HuH-7.5 (cell line): ENCODE data around the gene FAS.
"Not testable (repeated sequence)": the region's sequence is repeated elsewhere in the genome, so short reads cannot be mapped to it uniquely, and the experiment has no call there.

ENCODE experiments used
- DNase-seq: peaks from one replicate; pipeline ENCODE4 v3.0.0; 2011; ENCODE audit warnings: low spot score

FAS gene

DNA sequence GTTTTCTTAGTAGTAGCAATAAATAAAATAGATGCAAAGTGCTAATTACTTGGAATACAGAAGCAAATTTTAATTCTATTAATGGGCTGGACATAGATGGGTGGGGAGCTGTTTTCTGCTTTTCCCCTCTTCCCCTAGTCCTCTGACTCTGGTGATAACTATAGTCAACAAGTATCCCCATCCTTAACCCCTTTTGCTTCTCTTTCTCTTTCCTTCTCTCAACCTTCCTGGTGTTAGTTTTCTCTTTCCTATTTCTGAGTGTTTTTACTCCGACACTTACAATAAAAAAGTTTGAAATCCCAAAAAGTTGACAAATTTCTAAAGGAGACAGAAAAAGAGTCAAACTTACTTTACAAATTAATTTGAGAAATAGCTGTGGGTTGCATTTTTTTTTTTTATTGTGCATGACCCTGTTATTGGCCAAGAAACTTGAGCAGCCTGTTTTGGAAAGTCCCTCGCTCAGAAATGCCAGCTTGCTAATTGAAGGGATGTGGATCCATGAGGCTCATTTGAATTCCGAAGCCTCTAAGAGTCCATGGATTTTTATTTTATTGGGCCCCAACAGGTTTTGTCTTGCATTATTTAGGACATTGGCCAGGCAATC lies 2.4 kb downstream of the FAS start:
- no peak for DNase-seq

GRCh38 chr10:88994019-88994418 lies 3.4 kb downstream of the FAS start:
- DNase-seq = no peak

DNA sequence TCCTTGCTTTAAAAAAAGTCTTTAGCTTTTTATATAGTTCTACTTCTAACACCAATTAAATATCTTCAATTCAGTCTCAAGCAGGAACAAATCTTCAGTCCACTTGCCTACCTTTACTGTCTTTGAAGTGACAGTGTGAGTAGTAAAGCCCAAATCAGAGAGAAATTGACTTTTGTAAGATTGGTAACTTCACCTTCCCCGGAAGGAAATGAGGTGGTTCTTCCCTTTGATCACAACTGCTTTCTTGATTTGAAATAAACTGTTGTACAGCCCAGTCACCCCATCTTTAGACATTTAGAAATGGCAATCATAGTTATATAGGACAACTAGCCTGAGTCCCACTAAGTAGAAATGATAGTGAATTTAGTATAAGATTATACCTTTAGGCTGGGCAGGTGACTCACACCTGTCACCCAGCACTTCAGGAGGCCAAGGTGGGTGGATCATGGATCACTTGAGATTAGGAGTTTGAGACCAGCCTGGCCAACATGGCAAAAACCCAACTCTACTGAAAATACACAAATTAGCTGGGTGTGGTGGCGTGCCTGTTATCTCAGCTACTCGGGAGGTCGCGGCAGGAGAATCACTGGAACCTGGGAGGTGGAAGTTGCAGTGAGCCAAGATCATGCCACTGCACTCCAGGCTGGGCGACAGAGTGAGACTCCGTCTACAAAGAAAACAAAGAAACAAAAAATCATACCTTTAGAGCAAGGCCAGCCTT lies 4.7 kb downstream of the FAS start:
- DNase-seq = no peak

- DNase-seq = no peak
Observed at GRCh38 chr10:88996927-88997326, 6.3 kb downstream of the FAS start.

DNA sequence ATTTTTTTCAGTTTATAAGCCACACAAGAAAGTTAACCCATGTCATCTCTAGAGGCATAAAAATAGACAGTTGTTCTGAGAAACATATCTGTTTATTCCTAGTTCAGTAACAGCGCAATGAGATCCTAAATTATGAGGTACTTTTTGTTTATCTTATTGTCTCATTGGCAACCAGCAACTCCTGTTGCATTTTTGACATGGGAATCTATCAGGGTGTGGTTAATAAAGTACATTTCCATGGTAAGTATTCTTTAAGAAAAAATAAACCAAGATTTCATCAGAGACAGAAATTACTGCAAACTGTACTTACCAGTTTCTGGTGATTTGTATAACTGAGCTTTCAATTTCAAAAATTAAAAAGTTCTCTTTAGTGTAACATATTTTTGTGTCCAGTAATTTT lies 9.0 kb downstream of the FAS start:
- no peak for DNase-seq

- no peak for DNase-seq
Observed at GRCh38 chr10:89001024-89001728, 10.6 kb downstream of the FAS start.

GRCh38 chr10:89001729-89002072 lies 11.1 kb downstream of the FAS start:
- no peak for DNase-seq

DNA sequence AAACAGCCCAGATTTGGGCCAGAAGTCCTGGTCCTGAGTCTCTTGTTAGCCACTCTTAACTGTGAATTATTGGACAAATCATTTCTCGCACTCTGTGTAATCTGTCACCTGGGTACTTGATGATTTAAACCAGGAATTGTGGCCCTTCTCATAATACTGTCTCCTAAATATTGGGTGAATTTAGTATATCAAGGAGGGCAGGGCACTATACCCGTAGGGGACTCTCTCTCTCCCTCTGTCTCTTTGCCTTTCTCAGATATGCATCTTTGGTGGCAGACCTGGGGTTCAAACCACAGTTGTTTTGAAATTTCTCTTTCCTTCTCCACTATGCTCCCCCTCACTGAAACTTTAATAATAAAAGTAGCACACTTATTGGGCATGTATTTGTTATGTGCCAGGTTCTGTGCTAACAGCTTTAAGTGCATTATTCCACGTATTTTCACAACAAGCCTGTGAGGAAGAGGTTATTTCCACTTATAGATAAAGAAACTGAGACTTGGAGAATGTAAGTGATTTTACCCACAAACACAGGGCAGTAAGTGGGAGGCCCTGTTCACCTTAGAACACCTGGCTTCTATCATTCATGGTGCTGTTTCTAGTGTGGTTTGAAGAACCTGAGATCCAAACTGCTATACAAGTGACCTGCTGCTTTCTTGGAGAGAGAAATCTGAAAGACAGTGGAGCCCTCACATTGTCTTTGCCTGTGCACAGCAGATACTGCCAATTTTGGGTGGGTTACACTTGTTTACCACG lies 11.8 kb downstream of the FAS start:
- no peak for DNase-seq

DNA sequence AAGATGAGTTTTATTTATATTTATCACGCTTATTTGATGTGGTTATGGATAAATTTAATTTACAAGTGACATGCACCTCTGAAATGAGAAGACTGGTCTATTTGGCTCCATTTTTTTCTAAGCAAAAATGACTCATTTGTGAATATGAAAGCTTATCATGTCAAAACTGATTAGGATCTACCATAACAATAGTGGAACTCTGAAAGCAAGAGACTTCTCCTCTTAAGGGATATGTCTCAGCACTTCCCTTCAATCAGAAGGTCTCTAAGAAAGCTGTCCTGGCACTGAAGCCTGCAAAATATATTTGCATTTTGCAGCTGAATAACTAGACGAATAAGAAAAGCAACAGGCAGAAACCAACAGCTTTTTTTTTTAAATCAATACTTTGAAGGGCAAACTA lies 12.7 kb downstream of the FAS start:
- DNase-seq = no peak

DNA sequence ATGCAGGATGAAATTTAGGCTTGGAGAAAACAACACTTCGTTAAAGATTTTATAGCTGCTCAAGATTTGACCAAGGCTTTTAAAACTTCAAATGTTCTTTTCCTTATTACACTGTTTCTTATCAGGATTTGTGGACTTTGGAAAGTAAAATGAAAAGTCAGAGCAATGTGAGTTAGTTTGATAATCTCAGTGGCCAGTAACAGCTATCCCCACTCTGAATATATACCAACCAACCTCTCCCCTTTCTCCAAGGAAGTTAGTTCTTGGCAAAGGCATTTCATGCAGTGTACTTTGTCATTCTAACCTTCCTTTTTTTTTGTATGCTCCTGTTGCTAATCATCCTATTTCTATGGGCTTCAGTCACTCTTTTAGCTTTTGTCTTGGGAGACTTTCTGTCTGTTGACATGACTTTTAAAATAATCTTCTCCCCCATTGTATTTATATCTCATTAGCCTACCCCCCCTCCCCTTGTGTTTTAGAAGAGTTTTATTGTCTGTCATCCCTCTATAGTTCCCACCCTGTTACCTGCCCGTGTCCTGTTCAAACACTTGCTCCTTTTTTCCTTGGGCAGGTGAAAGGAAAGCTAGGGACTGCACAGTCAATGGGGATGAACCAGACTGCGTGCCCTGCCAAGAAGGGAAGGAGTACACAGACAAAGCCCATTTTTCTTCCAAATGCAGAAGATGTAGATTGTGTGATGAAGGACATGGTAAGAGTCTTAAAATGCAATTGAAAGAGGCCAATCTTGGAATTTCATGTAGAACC lies 16.7 kb downstream of the FAS start:
- no peak for DNase-seq

- DNase-seq = not testable (repeated sequence)
Observed at GRCh38 chr10:89018700-89019346, 28.2 kb downstream of the FAS start.

- no peak for DNase-seq
Observed at GRCh38 chr10:89019569-89020327, 29.1 kb downstream of the FAS start.

DNA sequence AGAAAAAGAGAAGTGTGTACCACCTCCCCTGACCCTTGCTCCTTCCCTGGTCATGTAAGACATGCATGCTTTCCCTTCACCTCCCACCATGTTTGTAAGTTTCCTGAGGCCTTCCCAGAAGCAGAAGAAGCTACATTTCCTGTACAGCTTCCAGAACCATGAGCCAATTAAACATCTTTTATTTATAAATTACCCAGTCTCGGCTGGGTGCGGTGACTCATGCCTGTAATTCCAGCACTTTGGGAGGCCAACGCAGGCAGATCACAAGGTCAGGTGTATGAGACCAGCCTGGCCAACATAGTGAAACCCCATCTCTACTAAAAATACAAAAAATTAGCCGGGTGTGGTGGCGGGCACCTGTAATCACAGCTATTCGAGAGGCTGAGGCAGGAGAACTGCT lies 30.9 kb downstream of the FAS start:
- not testable (repeated sequence) for DNase-seq

GRCh38 chr10:89022734-89023133 lies 32.1 kb downstream of the FAS start:
- DNase-seq = no peak

DNA sequence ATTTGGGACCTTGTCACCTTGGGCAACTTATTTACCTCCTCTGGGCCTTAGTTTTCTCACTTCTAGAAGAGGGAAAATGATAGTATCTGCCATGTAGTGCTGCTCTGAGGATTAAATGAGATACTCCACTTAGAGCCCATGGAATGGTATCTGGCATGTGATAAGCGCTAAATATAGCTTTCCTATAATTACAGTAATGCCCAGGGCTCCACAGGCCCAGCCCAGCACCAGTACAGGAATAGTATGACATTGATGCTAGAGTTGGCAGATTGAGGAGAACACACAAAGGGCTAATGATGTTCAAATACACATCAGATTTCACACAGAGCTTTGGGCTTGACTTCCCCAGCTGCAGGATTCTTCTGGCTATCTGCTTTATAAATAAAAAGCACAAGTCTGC lies 34.9 kb downstream of the FAS start:
- no peak for DNase-seq

DNA sequence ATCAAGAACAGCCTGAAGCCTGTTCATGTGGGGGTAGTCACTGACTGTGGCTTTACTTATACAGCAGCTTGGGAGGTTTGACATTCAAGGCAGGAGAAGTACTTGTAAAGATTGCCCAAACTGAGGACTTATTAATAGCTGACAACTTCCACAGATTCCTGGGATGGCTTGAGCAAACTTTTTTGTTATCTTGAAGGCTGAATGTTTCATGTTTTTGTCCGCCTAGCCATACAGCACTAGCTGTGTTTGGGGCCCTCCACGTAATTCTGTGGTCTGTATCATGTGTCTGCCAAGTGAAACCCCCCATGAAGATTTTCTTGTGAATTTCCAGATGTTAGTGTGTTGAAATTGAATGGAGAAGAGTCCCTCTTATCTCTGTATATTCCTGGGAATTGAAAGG lies 38.6 kb downstream of the FAS start:
- DNase-seq = no peak

DNA sequence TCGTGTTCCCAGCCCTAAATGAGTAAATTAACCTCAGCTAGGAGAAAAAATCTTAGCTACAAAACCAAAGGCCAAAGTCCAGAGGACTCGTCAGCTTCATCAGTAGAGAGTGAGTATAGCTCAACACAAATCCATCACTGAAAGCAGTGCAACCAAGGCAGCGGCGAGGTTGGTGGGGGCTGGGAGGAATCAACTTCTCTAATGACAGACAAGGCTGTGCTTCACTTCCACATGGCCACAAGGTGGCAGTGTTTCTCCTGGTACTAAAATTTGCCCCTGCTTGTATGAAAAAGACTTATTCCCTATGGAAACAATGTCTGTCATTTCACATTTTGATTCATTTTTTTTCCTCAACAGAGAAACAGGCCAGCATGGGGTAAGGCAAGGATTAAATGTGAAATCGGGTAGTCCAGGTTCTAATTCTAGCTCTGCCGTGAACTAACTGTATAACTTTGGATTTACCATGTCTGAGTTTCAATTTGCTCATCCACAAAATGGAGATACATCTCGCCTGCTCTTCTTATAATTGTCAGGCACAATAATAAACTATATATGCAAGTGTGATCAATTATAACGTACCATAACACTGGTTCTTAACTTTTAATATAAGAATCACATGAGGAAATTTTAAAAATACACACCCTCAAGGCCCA lies 39.3 kb downstream of the FAS start:
- DNase-seq = peak; percentile 15

- no peak for DNase-seq
Observed at GRCh38 chr10:89030791-89031190, 40.2 kb downstream of the FAS start.

GRCh38 chr10:89032141-89032891 lies 41.7 kb downstream of the FAS start:
- DNase-seq = no peak

DNA sequence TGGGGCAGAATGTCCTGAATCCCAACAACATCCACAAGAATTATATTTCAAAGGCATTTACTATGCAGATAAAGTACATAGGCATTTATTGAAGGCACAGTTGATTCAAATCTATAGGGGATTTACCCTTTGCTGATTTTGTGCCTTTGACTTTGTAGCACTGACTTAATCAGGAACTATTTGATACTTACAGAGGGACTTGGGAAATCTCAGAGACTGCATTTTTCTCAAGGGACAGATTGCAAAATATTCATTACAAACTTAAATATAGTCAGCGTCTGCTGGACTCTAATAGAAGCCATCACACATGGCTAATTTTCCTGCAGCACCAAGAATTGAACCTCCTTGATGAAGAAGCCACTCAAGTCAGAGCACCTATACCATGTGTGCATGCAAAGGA lies 44.9 kb downstream of the FAS start:
- DNase-seq = no peak
